ENCODE measurements around the gene GRAMD4.

GRAMD4 gene

GRCh38 chr22:46666577-46667244 is 46.5 kb downstream of the GRAMD4 start:
- H3K4me3 ChIP-seq (ENCODE audit: low read depth, low read length): no peak overlapping the region
- TF ChIP-seq CTCF (IDR thresholded peaks at IDR 0.05; ENCODE audit: low read depth, low read length): no peak

GRCh38 chr22:46667245-46667623 is 47.0 kb downstream of the GRAMD4 start:
- no peak for TF ChIP-seq CTCF (IDR thresholded peaks at IDR 0.05; ENCODE audit: low read depth, low read length)
- H3K4me3 ChIP-seq (ENCODE audit: low read depth, low read length): no peak overlapping the region

GRCh38 chr22:46668116-46668515 is 47.9 kb downstream of the GRAMD4 start:
- no peak for TF ChIP-seq CTCF (IDR thresholded peaks at IDR 0.05; ENCODE audit: low read depth, low read length)
- no peak overlapping the region for H3K4me3 ChIP-seq (ENCODE audit: low read depth, low read length)

GRCh38 chr22:46669201-46669600 is 49.0 kb downstream of the GRAMD4 start:
- no peak for TF ChIP-seq CTCF (IDR thresholded peaks at IDR 0.05; ENCODE audit: low read depth, low read length)

GRCh38 chr22:46671824-46672432 is 51.7 kb downstream of the GRAMD4 start:
- H3K4me3 ChIP-seq (ENCODE audit: low read depth, low read length): no peak overlapping the region
- no peak for TF ChIP-seq CTCF (IDR thresholded peaks at IDR 0.05; ENCODE audit: low read depth, low read length)

More at GRCh38 chr22:46669201-46669600, 49.0 kb downstream of the GRAMD4 start:
- H3K4me3 ChIP-seq (ENCODE audit: low read depth, low read length): no peak overlapping the region

- TF ChIP-seq CTCF (IDR thresholded peaks at IDR 0.05; ENCODE audit: low read depth, low read length): no peak
- no peak overlapping the region for H3K4me3 ChIP-seq (ENCODE audit: low read depth, low read length)
Observed at GRCh38 chr22:46672731-46673130, 52.5 kb downstream of the GRAMD4 start.

- no peak for TF ChIP-seq CTCF (IDR thresholded peaks at IDR 0.05; ENCODE audit: low read depth, low read length)
- H3K4me3 ChIP-seq (ENCODE audit: low read depth, low read length): no peak overlapping the region
Observed at GRCh38 chr22:46673205-46673604, 53.0 kb downstream of the GRAMD4 start.
